Dedifferentiated amniotic fluid mesenchymal stem cell (primary cell): ENCODE measurements around the gene STAT4.

Experiments used
- DNase-seq: peaks from one replicate; pipeline ENCODE4 v3.0.0-alpha.2; 2016; ENCODE audit errors: extremely low spot score

STAT4 gene

GRCh38 chr2:191145769-191146471 lies 4.9 kb downstream of the STAT4 start:
- no peak for DNase-seq

- no peak for DNase-seq
Observed at GRCh38 chr2:191144217-191144616, 6.6 kb downstream of the STAT4 start.

- no peak for DNase-seq
Observed at GRCh38 chr2:191143791-191144190, 7.0 kb downstream of the STAT4 start.

GRCh38 chr2:191128911-191129304 lies 21.9 kb downstream of the STAT4 start:
- no peak for DNase-seq

GRCh38 chr2:191128172-191128910 lies 22.5 kb downstream of the STAT4 start:
- DNase-seq: no peak

GRCh38 chr2:191127235-191127634 lies 23.6 kb downstream of the STAT4 start:
- no peak for DNase-seq

- no peak for DNase-seq
Observed at GRCh38 chr2:191126386-191127085, 24.3 kb downstream of the STAT4 start.

- DNase-seq: no peak
Observed at GRCh38 chr2:191125646-191126045, 25.1 kb downstream of the STAT4 start.

- no peak for DNase-seq
Observed at GRCh38 chr2:191122638-191123294, 28.0 kb downstream of the STAT4 start.

GRCh38 chr2:191117341-191117740 lies 33.5 kb downstream of the STAT4 start:
- no peak for DNase-seq

- no peak for DNase-seq
Observed at GRCh38 chr2:191115804-191116203, 35.0 kb downstream of the STAT4 start.

- DNase-seq: no peak
Observed at GRCh38 chr2:191115391-191115790, 35.4 kb downstream of the STAT4 start.

- DNase-seq: no peak
Observed at GRCh38 chr2:191114403-191114886, 36.3 kb downstream of the STAT4 start.

- no peak for DNase-seq
Observed at GRCh38 chr2:191113761-191114160, 37.0 kb downstream of the STAT4 start.

GRCh38 chr2:191112448-191112901 lies 38.3 kb downstream of the STAT4 start:
- DNase-seq: no peak

- no peak for DNase-seq
Observed at GRCh38 chr2:191109888-191110287, 40.9 kb downstream of the STAT4 start.

- no peak for DNase-seq
Observed at GRCh38 chr2:191108331-191108730, 42.5 kb downstream of the STAT4 start.

- DNase-seq: no peak
Observed at GRCh38 chr2:191105082-191105481, 45.7 kb downstream of the STAT4 start.

GRCh38 chr2:191103774-191104173 lies 47.0 kb downstream of the STAT4 start:
- no peak for DNase-seq

- no peak for DNase-seq
Observed at GRCh38 chr2:191100216-191100615, 50.6 kb downstream of the STAT4 start.

GRCh38 chr2:191087311-191087710 lies 63.5 kb downstream of the STAT4 start:
- no peak for DNase-seq

- no peak for DNase-seq
Observed at GRCh38 chr2:191086706-191087105, 64.1 kb downstream of the STAT4 start.
